Measurements from ENCODE around the gene CYP27B1.

GRCh38 chr12:57737467-57738460 is 29.1 kb downstream of the CYP27B1 start:
- TF ChIP-seq CTCF (conservative IDR thresholded peaks at IDR 0.05; ENCODE audit: low read depth, low read length) (peak; percentile 56), EZH2 (IDR thresholded peaks at IDR 0.05; ENCODE audit: borderline replicate concordance, low read depth, low read length, poor library complexity, severe bottlenecking) (no peak)
